ENCODE measurements around the gene FAH. TPM values are rescaled to one million over a fixed set of nuclear protein-coding genes. Genes with fewer than 3 reads are reported as not detected.

The FAH gene
- total and polyA plus RNA-seq, 9 of the 15 experiments (the other 6 are each of a cell fraction or from before 2014, with no cell fraction given), result 66.8 to 310 (median 103) TPM

DNA sequence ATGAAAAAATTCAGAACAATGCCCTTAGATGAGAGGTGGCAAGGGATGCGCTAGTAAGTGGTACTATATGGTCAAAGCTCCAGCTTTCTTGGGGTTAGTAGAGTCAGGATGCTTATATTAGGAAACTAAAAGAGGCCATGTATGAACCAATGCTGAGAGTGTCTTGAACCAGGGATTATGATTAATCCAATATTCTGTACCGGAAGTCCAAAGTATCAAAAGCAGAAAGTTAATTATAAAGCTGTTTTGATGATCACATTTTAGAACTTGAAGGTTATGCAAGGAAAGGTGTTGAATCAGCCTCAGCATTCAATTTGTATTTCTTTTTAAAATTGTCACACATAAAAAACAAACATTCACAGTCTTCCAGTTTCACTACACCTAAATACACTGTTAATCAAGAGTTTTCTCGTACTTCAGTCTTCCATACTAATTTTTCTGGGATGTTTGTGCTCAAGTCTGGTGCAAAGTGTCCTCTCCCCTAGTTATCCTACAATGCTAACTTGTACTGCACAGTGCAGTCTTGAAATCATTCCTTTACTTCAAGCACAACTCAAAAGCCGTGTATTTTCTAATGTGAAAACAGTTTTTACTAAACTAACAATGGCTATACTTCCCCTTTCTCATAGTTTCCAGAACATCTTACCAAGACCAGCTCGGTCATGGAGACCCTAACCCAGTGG lies 10.7 kb upstream of the FAH start:
- ATAC-seq, result peak; percentile 30; the same call in 2 of the 3 replicates
- intact Hi-C loops (cut with micrococcal nuclease), result no loop called here
- peaks cover 2 to 8% of the 10 kb centered on the region in 2 experiments; a peak in 2 of 5 replicates for H3K4me1 ChIP-seq (replicated peaks in 1 of 2; ENCODE audit: control insufficient read depth in 2 of 2, insufficient read depth in 2 of 2, low read length in 2 of 2)
- H3K79me2 ChIP-seq (ENCODE audit: control insufficient read depth, insufficient read depth, low read length), result no peaks in the 10 kb centered on the region
- BruUV-seq (replicated peaks), result no TSS peak
- H3K36me3 ChIP-seq (ENCODE audit: control insufficient read depth, insufficient read depth, low read length), result peaks cover 9% of the 10 kb centered on the region
- H3K27me3 ChIP-seq (ENCODE audit: control insufficient read depth in 2 of 2, insufficient read depth in 2 of 2, low read length in 2 of 2), result no peaks in the 10 kb centered on the region
- H3K27ac ChIP-seq (ENCODE audit: extremely low read depth, low read depth, low read length), result no peak overlapping the region
- H3K9me3 ChIP-seq (replicated peaks; ENCODE audit: control insufficient read depth, insufficient read depth, low read depth, low read length), result no peaks in the 10 kb centered on the region
- H3K9me1 ChIP-seq (ENCODE audit: control insufficient read depth, insufficient read depth, low read length), result no peaks in the 10 kb centered on the region
- POLR2A ChIA-PET, result interaction anchor here (0.5 to 1.2 kb wide), 2 partner anchors 10 to 12 kb away, joined by 3 read pairs; no protein-coding TSS in a partner anchor
- no peak for TF ChIP-seq SUPT5H (IDR thresholded peaks at IDR 0.05)
- no peak for TF ChIP-seq POLR2H (tag; IDR thresholded peaks at IDR 0.05; ENCODE audit: low read depth)
- no peak overlapping the region for H3K9ac ChIP-seq (ENCODE audit: insufficient read depth in 1 of 2, low read depth in 2 of 2, low read length in 2 of 2)
- CTCF ChIA-PET (ENCODE audit: low intra/inter-chr PET ratio), result interaction anchor here (0.6 kb wide), 1 partner anchor 37 kb away, joined by 3 read pairs; no protein-coding TSS in a partner anchor
- H3K4me2 ChIP-seq (ENCODE audit: insufficient read depth, low read length), result no peak overlapping the region
- no peak overlapping the region for H2AFZ ChIP-seq (ENCODE audit: low read depth, low read length)
- no peak for DNase-seq (ENCODE audit: extremely low read depth in 1 of 4, low spot score in 3 of 4)
- H4K20me1 ChIP-seq (replicated peaks; ENCODE audit: control insufficient read depth, insufficient read depth, low read length), result no peaks in the 10 kb centered on the region
- in situ Hi-C loops (cut with MboI), result no loop called here
- H3K4me3 ChIP-seq, result no peak overlapping the region
- 78% methylated on average over 5 of the region's 5 CpGs for WGBS (ENCODE audit: insufficient coverage, low coverage, missing lambda C conversion rate)
- FAIRE-seq, result no peak

DNA sequence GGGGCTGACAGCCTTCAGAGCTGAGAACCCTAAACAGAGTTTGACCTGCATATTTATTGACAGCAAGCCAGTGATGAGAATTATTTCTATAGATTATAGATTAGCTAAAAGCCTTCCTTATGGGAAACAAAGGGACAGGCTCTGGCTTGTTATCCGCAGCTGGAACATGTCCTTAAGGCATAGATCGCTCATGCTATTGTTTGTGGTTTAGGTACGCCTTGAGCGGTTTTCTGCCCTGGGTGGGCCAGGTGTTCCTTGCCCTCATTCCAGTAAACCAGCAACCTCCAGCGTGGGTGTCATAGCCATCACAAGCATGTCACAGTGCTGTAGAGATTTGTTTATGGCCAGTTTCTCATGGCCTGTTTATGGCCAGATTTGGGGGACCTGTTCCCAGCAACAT lies 10.2 kb upstream of the FAH start:
- in situ Hi-C loops (cut with MboI), result no loop called here
- H3K36me3 ChIP-seq (ENCODE audit: control insufficient read depth, insufficient read depth, low read length), result peaks cover 4% of the 10 kb centered on the region; the same call in 1 of the 3 replicates
- no peak for FAIRE-seq

More for the DNA sequence above, 10.2 kb upstream of the FAH start:
- Histone ChIP-seq H3K9me3 (replicated peaks; ENCODE audit: control insufficient read depth, insufficient read depth, low read depth, low read length) (no peaks in the 10 kb centered on the region), H4K20me1 (replicated peaks; ENCODE audit: control insufficient read depth, insufficient read depth, low read length) (no peaks in the 10 kb centered on the region), H3K27ac (ENCODE audit: extremely low read depth, low read depth, low read length) (no peak overlapping the region), H3K4me1 (replicated peaks in 1 of 2; ENCODE audit: control insufficient read depth in 2 of 2, insufficient read depth in 2 of 2, low read length in 2 of 2) (peaks cover 2 to 8% of the 10 kb centered on the region in 2 experiments; a peak in 2 of 5 replicates), H3K9me1 (ENCODE audit: control insufficient read depth, insufficient read depth, low read length) (no peaks in the 10 kb centered on the region), H2AFZ (ENCODE audit: low read depth, low read length) (no peak overlapping the region), H3K4me3 (no peak overlapping the region), H3K79me2 (ENCODE audit: control insufficient read depth, insufficient read depth, low read length) (no peaks in the 10 kb centered on the region), H3K27me3 (ENCODE audit: control insufficient read depth in 2 of 2, insufficient read depth in 2 of 2, low read length in 2 of 2) (no peaks in the 10 kb centered on the region), H3K9ac (ENCODE audit: insufficient read depth in 1 of 2, low read depth in 2 of 2, low read length in 2 of 2) (no peak overlapping the region), H3K4me2 (ENCODE audit: insufficient read depth, low read length) (no peak overlapping the region)
- ATAC-seq, result no peak
- TF ChIP-seq BACH1 (tag; IDR thresholded peaks at IDR 0.05) (no peak), SETDB1 (IDR thresholded peaks at IDR 0.05; ENCODE audit: low read length) (no peak), ZNF695 (CRISPR knock-in tag; IDR thresholded peaks at IDR 0.05) (no peak), CTBP1 (IDR thresholded peaks at IDR 0.05; ENCODE audit: borderline replicate concordance) (no peak), HSF4 (CRISPR knock-in tag; IDR thresholded peaks at IDR 0.05; ENCODE audit: borderline replicate concordance) (no peak), JUND (IDR thresholded peaks at IDR 0.05; ENCODE audit: borderline replicate concordance, low read depth, low read length) (no peak), JUND (tag; IDR thresholded peaks at IDR 0.05; ENCODE audit: borderline replicate concordance, low read depth, low read length) (no peak), MYNN (IDR thresholded peaks at IDR 0.05) (no peak), MYNN (CRISPR knock-in tag; IDR thresholded peaks at IDR 0.05) (no peak), PURB (CRISPR knock-in tag; IDR thresholded peaks at IDR 0.05; ENCODE audit: low read depth) (no peak), ZNF586 (CRISPR knock-in tag; conservative IDR thresholded peaks at IDR 0.05) (no peak), ZNF408 (CRISPR knock-in tag; IDR thresholded peaks at IDR 0.05; ENCODE audit: low read depth) (no peak)
- POLR2A ChIA-PET, result interaction anchor here (1.2 kb wide), 1 partner anchor 12 kb away, joined by 3 read pairs; no protein-coding TSS in a partner anchor
- BruUV-seq (replicated peaks), result no TSS peak
- CTCF ChIA-PET (ENCODE audit: low intra/inter-chr PET ratio), result no interaction called here
- 61% methylated on average over 5 of the region's 5 CpGs for WGBS (ENCODE audit: insufficient coverage, low coverage, missing lambda C conversion rate)
- no peak for DNase-seq (ENCODE audit: extremely low read depth in 1 of 4, low spot score in 3 of 4)
- intact Hi-C loops (cut with micrococcal nuclease), result no loop called here

Measured in K562 (cell line).